ENCODE data around the gene KRT34.
"Not testable (repeated sequence)": the region's sequence is repeated elsewhere in the genome, so short reads cannot be mapped to it uniquely, and the experiment has no call there.

KRT34 gene

GRCh38 chr17:41366070-41366469, 16.0 kb downstream of the KRT34 start:
- DNase-seq (ENCODE audit: low read depth, low spot score) = no peak

- no peak for DNase-seq (ENCODE audit: low read depth, low spot score)
Observed at GRCh38 chr17:41363881-41364280, 18.2 kb downstream of the KRT34 start.

- no peak for DNase-seq (ENCODE audit: low read depth, low spot score)
Observed at GRCh38 chr17:41360296-41360995, 21.7 kb downstream of the KRT34 start.

- DNase-seq (ENCODE audit: low read depth, low spot score) = no peak
Observed at GRCh38 chr17:41354536-41354935, 27.6 kb downstream of the KRT34 start.

DNA sequence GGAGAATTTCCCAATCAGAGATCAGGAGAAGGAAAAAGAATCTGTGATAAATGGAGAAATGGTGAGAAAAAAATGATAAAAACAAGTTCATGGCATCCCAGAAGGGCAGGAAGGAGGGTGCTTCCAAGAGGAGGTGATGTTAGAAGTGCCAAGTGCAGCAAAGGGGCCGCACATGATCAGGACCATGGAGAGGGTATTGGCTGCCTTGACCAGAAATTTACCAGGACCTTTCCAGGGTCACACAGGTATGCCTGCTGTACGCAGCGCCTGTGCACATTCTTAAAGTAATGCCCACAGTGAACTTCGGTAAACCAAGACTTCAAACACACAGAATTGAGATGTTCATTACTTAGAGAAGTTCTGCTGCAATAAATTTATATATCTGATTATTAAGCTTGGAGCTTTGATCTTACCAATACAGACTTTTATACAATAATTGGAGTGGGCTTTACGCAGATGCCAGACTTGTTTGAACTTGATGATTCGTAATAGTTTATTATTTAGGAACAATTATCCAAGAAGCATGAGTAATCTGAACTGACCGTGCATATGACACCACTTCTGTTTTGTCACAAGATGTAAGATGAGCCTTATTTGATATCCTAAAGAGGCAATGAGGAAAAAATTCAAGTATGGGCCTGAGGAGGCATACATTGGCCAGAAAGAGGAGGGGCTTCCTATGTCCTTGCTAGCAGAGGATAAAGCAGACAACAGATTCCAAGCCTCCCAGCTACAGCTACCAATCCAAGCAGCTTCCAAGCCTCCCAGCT, 29.3 kb downstream of the KRT34 start:
- no peak for DNase-seq (ENCODE audit: low read depth, low spot score)

DNA sequence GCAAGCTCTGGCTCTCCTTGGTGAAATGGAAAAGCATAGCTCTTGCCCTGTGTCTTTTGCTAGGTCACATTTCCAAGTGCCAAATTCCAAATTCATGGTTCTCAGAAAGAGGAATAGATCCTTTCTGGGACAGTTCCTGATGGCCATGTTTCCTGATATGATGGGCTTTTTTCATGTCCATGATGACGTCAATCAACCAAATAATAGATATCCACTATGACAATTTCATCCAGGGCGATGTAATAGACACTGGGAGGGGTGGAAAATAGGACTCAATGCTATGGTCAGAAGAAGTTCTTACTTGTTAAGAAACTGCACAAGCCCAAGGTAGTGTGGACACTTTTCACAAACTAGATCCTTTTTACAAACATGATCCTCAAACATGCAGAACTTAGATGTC, 30.9 kb downstream of the KRT34 start:
- no peak for DNase-seq (ENCODE audit: low read depth, low spot score)

DNA sequence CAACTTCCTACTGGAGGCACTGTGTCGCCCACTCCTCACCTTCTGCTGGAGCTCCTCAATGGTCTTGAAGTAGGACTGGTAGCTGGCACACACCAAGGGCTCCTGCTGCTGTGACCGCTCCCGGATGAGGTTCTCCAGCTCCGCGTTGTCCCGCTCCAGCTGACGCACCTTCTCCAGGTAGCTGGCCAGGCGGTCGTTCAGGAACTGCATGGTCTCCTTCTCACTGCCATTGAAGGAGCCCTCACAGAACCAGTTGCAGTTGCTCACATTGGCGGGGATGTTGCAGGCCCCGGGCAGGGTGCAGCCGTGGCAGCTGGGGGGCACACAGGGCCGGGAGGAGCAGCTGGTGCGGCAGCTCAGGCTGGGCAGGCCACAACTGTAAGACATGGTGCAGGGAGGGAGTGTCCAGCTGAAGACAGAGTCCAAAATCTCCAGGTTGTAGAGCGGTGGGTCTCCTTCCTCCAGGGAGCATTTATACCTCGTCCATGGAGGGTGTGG, 31.7 kb downstream of the KRT34 start, which contains the start of gene KRT33A:
Gene KRT33A, minus strand, starts transcription at position 448 of the 498 bp plus-strand sequence. Its CDS starts 61 bp downstream, at position 387.
- not testable (repeated sequence) for DNase-seq (ENCODE audit: low read depth, low spot score)

DNA sequence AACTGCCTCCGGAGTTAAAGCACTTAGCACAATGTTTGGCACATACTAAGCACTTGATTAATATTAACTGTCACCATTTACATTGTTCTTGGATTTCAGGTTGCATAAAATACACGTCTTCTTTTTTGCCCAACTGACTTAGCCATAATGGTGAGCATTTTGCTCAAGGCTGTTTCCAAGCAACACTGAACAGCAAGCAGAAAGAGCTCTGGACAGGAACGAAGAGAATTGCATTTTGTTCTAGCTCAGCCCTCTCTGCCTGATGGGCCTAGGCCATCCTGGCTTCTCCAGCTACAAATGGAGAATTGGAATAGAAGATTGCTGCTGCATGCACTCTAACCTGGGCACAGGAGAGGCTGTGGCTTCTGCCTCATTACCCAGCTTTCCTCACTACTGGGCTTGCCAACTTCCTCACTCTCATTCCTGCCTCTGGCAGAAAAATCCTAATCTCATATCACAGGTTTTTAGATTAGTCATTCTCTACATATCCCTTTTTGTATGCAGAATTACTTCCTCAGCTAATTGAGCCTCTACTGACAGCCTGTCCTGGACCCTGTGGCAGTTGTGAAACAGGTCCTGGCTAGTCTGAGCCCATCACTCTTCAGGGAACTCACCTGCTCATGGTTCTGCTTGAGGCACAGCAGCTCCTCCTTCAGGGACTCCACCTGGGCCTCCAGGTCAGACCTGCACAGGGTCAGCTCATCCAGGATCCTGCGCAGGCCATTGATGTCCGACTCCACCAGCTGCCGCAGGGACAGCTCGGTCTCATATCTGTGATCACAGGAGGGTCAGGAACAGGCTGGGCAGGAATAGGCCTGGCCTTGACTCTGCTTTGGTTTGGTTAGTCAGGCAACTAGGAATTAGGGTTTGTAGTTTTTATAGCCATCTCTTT, 34.0 kb downstream of the KRT34 start:
- DNase-seq (ENCODE audit: low read depth, low spot score) = no peak

DNA sequence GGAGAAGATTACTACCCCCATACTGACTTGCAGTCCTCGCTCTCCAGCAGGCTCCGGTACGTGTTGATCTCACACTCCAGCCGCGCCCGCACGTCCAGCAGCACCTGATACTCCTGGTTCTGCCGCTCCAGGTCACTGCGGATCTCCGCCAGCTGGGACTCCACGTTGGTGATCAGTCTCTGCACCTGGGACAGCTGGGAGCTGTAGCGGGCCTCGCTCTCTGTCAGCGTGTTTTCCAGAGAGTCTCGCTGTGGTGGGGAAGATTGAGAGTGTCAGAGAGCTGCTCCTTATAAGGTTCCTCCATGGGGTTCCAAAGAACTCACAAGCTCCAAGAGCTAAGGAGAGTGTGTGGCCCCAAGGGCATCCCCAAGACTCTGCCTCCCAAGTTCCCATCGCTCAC, 35.7 kb downstream of the KRT34 start:
- DNase-seq (ENCODE audit: low read depth, low spot score) = not testable (repeated sequence)

DNA sequence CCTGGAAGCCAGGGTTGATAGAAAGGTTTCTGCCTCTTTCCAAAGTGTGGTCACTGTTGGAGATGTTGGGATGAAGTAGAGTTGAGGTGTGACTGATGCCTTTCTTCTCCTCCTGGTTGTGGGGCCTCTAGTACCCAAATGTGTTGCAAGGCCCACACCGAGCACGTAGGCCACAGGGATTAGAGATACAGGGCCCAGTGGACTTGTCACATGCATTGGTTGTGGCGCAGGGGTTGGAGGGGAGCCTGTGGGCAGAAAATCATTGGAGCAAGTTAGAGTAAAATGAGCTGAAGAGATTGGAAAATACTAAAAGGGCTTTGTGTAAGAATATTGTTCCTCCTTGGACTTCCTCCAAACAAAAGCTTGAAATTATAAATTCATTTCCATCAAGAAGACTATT, 36.1 kb downstream of the KRT34 start:
- no peak for DNase-seq (ENCODE audit: low read depth, low spot score)

DNA sequence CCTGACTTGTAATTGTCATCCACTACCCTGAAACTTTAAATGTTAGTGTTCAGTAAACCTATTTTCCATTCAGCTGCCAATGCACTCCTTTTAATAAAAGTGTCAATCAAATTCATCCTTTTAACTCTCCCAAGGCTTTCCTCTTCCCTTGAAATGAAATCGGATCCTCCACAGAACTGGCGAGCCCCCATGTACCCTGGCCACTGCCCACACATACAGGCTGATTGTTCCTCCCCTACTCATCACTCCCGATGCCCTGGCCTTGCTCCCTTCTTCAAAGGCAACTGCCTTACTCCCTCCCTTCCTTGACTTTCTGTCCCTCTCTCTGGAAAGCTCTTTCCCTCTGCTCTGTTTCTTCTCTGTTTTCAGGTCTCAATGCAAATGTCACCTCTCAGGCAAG, 39.1 kb downstream of the KRT34 start:
- no peak for DNase-seq (ENCODE audit: low read depth, low spot score)

DNA sequence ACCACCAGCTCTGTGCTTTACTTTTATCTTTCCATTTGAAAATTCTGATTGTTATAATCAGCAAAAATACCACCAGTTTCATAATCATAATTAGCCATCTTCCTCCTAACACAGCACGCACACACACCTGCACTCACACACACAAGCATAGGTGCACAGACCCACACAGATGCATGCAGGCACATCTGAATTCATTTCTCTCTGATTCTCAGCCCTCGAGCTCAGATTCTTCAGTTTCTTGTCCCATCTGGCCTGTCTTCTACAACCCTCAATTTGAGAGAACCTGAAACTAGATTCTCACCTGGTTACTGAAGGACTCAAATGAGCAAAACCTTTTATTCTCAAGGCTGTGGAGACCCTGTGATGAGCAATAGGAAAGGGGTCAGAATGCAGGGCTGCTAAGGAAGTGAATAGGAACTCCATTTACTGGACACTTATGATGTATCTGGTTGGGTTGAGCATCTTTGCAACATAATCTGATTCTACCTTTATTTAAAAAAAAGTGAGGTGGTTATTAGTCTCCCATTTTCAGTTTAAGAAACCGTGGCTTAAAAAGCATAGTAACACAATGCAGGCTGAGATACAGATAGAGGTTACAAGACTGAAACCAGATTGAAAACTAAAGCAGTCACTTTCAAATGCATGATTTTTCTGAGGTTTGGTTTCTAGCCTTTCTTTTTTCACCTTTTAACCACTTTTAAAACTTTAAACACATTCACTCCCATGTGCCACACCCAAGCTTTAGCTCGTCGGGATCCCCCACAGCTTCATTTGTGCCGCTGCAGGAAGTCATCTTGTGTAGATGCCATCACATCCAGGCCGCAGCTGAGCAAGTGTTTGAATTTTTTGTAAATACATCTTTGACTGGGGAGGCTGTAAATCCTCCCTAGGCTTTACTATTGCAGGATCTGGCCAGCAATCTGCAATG, 40.9 kb downstream of the KRT34 start:
- DNase-seq (ENCODE audit: low read depth, low spot score) = no peak

DNA sequence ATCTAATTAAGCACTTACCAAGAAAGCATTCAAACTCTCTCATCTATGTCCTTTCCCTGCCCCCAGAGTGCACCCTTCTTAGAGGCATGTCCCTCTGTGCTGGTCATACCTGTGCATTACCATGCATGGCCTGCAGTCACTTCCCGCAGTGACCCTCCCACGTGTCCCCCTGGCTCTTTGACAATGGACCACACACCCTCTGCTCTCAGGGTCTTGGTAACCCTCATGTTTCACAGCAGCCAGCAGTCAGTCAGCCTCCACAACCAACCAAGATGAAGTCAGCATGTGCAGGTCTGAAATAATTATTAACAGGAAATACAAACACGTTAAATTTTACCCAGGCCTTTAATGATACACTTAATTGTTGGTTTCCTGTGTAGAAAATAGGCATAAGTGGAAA, 41.6 kb downstream of the KRT34 start:
- DNase-seq (ENCODE audit: low read depth, low spot score) = no peak

GRCh38 chr17:41339571-41340172, 42.4 kb downstream of the KRT34 start:
- no peak for DNase-seq (ENCODE audit: low read depth, low spot score)

- DNase-seq (ENCODE audit: low read depth, low spot score) = no peak
Observed at GRCh38 chr17:41338961-41339485, 43.1 kb downstream of the KRT34 start.

DNA sequence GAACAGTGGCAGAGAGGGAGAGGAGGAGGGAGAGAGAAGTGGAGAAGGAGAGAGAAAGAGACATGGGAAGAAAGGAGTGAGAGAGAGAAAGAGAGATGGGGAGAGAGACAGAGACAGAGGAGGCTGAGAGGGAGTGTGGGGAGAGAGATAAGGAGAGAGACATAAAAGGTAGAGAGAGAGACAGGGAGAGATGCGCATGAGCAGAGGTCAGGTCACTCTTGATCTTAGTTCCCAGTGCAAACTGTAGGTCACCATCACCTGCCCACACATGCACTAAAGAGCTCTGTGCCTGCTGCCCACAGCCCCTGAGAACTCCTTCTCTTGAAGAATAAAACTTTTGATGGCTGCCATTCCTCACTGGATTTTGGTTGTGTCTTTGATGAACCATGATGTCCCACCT, 46.4 kb downstream of the KRT34 start:
- no peak for DNase-seq (ENCODE audit: low read depth, low spot score)

- DNase-seq (ENCODE audit: low read depth, low spot score) = no peak
Observed at GRCh38 chr17:41334385-41335305, 47.5 kb downstream of the KRT34 start.

DNA sequence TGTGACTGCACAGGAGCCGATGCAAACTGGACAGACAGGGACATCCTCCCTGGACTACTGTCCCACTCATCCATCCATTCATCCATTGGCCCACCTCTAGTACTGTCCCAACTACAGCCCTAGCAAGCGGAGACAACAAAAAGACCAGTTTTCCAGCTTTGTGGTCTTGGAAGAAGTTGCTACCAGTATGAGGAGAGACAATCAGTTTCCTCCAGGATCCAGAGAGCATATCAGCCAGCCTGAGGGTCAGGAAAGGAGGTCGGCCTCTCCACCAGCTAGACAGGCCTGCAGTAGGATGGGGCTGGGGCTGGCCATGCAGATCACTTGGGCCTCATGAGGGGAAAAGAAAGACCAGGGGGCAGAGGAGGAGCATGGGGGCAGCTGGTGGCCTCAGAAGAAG, 48.3 kb downstream of the KRT34 start:
- DNase-seq (ENCODE audit: low read depth, low spot score) = no peak

DNA sequence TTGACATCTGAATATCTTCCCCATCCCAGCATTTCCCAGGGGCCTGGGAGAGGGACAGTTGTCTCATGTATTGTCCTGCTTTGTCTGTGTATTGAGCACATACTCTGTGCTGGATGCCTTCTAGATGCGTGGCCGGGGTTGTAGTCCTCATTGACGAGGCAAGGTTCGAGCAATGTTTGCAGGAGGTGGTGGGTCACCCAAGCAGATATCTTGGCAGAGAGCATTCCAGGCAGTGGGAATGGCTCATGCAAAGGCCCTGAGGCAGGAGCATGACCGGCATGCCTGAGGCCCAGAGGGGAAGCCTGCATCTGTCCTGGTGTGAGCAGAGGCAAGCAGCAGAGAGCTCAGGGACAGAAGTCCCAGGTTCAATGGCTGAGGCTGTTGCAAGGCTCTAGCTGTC, 49.0 kb downstream of the KRT34 start:
- DNase-seq (ENCODE audit: low read depth, low spot score) = no peak

Data from iPS DF 19.7 (cell line).